NT2/D1 (cell line): Measurements from ENCODE around the gene ZNF618.

Source experiments
- YY1 ChIP-seq: IDR thresholded peaks from 2 replicates; pipeline ENCODE4 v1.6.1; 2011; ENCODE audit not compliant: insufficient read length, insufficient read depth
- ZNF274 ChIP-seq: IDR thresholded peaks from 2 replicates; pipeline ENCODE4 v1.6.1; 2011; ENCODE audit warnings: mild to moderate bottlenecking, low read depth, low read length

GRCh38 chr9:113903514-113904077 lies 27.5 kb downstream of the ZNF618 start:
- TF ChIP-seq ZNF274 (no peak), YY1 (no peak)
